Right cardiac atrium (tissue), 5 donors: ENCODE results near the gene TEX53. TPM values are rescaled to one million over a fixed set of nuclear protein-coding genes. Genes with fewer than 3 reads are reported as not detected.

Experiments used
- ATAC-seq, 2 donors: fragments of 200-7000 bp; cut with Tn5 transposase; one replicate each; pipeline versions ENCODE4 v1.8.0 to v1.9.1; 2020; ENCODE audit warnings: moderate library complexity in 2 of 2, mild to moderate bottlenecking in 1 of 2
- DNase-seq, 3 donors: peaks; one replicate each; pipeline ENCODE4 v3.0.0-alpha.2; 2020
- H3K27ac ChIP-seq: one replicate; pipeline ENCODE4 v1.5.1; 2013; ENCODE audit warnings: mild to moderate bottlenecking, low read length, control low read depth, moderate library complexity
- H3K27me3 ChIP-seq: one replicate; pipeline ENCODE4 v1.6.1; 2013; ENCODE audit not compliant: control insufficient read depth, insufficient read depth
- H3K4me1 ChIP-seq: one replicate; pipeline ENCODE4 v1.6.1; 2013; ENCODE audit warnings: low read length; ENCODE audit not compliant: control insufficient read depth, insufficient read depth
- H3K4me3 ChIP-seq: one replicate; pipeline ENCODE4 v1.5.1; 2013; ENCODE audit warnings: low read length, control low read depth
- H3K9me3 ChIP-seq: one replicate; pipeline ENCODE4 v1.6.1; 2013; ENCODE audit warnings: low read length; ENCODE audit not compliant: control insufficient read depth
- WGBS: extraction: QIAGEN DNeasy Blood & Tissue Kit; methylation state at CpG from one replicate; pipeline ENCODE4 v1.1.7; 2013; 5-methylcytosine and 5-hydroxymethylcytosine counted together
- intact Hi-C, 4 donors: fragments of 100-400 bp; cut with DNase I; formaldehyde crosslinking; loops; one replicate each; pipeline versions ENCODE4 v1.11.0 to v1.14.0; 2022 to 2023
- polyA plus RNA-seq: library from polyadenylated mRNA; stranded (reverse); fragments of 200-250 nt; gene quantifications from one replicate; pipeline ENCODE4 v1.2.3, GENCODE V29; 2013
- total RNA-seq, 4 donors: library from RNA; stranded (reverse); fragmentation: NEBNext Ultra II Directional; extraction: Animal tissue kit (Norgen Biotek cat#: 25700); gene quantifications; one replicate each; pipeline ENCODE4 v1.2.1, GENCODE V29; 2021
- donor health status: healthy with polysubstance abuse.
- donor health status: DM: no; HTN: yes; CAD: no.
- donor health status: DM: no; HTN: no; CAD: no.
- donor health status: DM: no; HTN: yes; CAD: no; lungs with severe emphysema.
- donor health status: DM: yes; HTN: yes; CAD: no.

TEX53 gene
- total and polyA plus RNA-seq, 5 donors = not detected

GRCh38 chr9:114664181-114664580 is 6.6 kb upstream of the TEX53 start:
- ATAC-seq (no peak), DNase-seq (no peak)
- peaks cover 2% of the 10 kb centered on the region for H3K27me3 ChIP-seq
- intact Hi-C loops = loop anchor here in 2 of 4 donors (10.0 kb wide), 1 partner anchor 351 kb away; no protein-coding TSS in a partner anchor
- WGBS = 68% methylated on average over 3 of the region's 3 CpGs
- no peaks in the 10 kb centered on the region for H3K9me3 ChIP-seq
- H3K27ac ChIP-seq = no peak overlapping the region
- H3K4me3 ChIP-seq = no peak overlapping the region
- H3K4me1 ChIP-seq = no peaks in the 10 kb centered on the region

GRCh38 chr9:114662081-114662989 is 4.7 kb upstream of the TEX53 start:
- Histone ChIP-seq H3K4me3 (no peak overlapping the region), H3K4me1 (no peaks in the 10 kb centered on the region), H3K27ac (no peak overlapping the region), H3K27me3 (no peaks in the 10 kb centered on the region), H3K9me3 (no peaks in the 10 kb centered on the region)
- 34% methylated on average over 10 of the region's 10 CpGs for WGBS
- ATAC-seq (peak; percentile 75 to 76), DNase-seq (peak in 2 of 3 donors; percentile 19 to 53)
- intact Hi-C loops = loop anchor here in 2 of 4 donors (10.0 kb wide), 1 partner anchor 352 kb away; no protein-coding TSS in a partner anchor

GRCh38 chr9:114656301-114656700 is 1.3 kb downstream of the TEX53 start:
- DNase-seq = no peak
- no peak for ATAC-seq
- WGBS = 79% methylated on average over 12 of the region's 12 CpGs
- Histone ChIP-seq H3K27ac (no peak overlapping the region), H3K27me3 (no peaks in the 10 kb centered on the region), H3K4me3 (no peak overlapping the region), H3K9me3 (no peaks in the 10 kb centered on the region), H3K4me1 (no peaks in the 10 kb centered on the region)
- intact Hi-C loops = loop anchor here in 2 of 4 donors (10.0 kb wide), 2 partner anchors 172 to 252 kb away; no protein-coding TSS in a partner anchor

- Histone ChIP-seq H3K4me1 (no peaks in the 10 kb centered on the region), H3K4me3 (no peak overlapping the region), H3K9me3 (no peaks in the 10 kb centered on the region), H3K27me3 (no peaks in the 10 kb centered on the region), H3K27ac (no peak overlapping the region)
- 79% methylated on average over 8 of the region's 8 CpGs for WGBS
- intact Hi-C loops = loop anchor here in 2 of 4 donors (10.0 kb wide), 2 partner anchors 171 to 251 kb away; no protein-coding TSS in a partner anchor
- no peak for ATAC-seq
- DNase-seq = no peak
These were observed 1.9 kb downstream of the TEX53 start for GRCh38 chr9:114655689-114656088.

GRCh38 chr9:114653556-114654159 is 3.9 kb downstream of the TEX53 start:
- no peaks in the 10 kb centered on the region for H3K9me3 ChIP-seq
- ATAC-seq = peak; percentile 65 to 84
- no peaks in the 10 kb centered on the region for H3K4me1 ChIP-seq
- DNase-seq = peak in 2 of 3 donors; percentile 61 to 74
- H3K4me3 ChIP-seq = no peak overlapping the region
- no peak overlapping the region for H3K27ac ChIP-seq
- H3K27me3 ChIP-seq = no peaks in the 10 kb centered on the region
- intact Hi-C loops = loop anchor here (5.0 to 10.0 kb wide), 4 partner anchors 166 to 249 kb away; no protein-coding TSS in a partner anchor
- 36% methylated on average over 6 of the region's 6 CpGs for WGBS

- WGBS = 78% methylated on average over 2 of the region's 2 CpGs
- no peak for ATAC-seq
- intact Hi-C loops = loop anchor here (5.0 to 10.0 kb wide), 4 partner anchors 166 to 248 kb away; no protein-coding TSS in a partner anchor
- no peaks in the 10 kb centered on the region for H3K9me3 ChIP-seq
- no peaks in the 10 kb centered on the region for H3K4me1 ChIP-seq
- H3K27ac ChIP-seq = no peak overlapping the region
- no peak for DNase-seq
- no peaks in the 10 kb centered on the region for H3K27me3 ChIP-seq
- H3K4me3 ChIP-seq = no peak overlapping the region
These were observed 4.6 kb downstream of the TEX53 start for GRCh38 chr9:114652776-114653555.

- DNase-seq = no peak
- no peak for ATAC-seq
- intact Hi-C loops = no loop called here
- Histone ChIP-seq H3K4me3 (no peak overlapping the region), H3K27ac (no peak overlapping the region), H3K4me1 (no peaks in the 10 kb centered on the region), H3K9me3 (no peaks in the 10 kb centered on the region), H3K27me3 (no peaks in the 10 kb centered on the region)
- 91% methylated on average over 5 of the region's 5 CpGs for WGBS
These were observed 13.7 kb downstream of the TEX53 start for GRCh38 chr9:114643896-114644295.

GRCh38 chr9:114643001-114643400 is 14.6 kb downstream of the TEX53 start:
- DNase-seq = no peak
- Histone ChIP-seq H3K4me3 (no peak overlapping the region), H3K9me3 (no peaks in the 10 kb centered on the region), H3K27me3 (no peaks in the 10 kb centered on the region), H3K4me1 (no peaks in the 10 kb centered on the region), H3K27ac (no peak overlapping the region)
- intact Hi-C loops = no loop called here
- ATAC-seq = no peak
- WGBS = 82% methylated on average over 8 of the region's 8 CpGs

GRCh38 chr9:114641967-114642366 is 15.6 kb downstream of the TEX53 start:
- H3K4me1 ChIP-seq = no peaks in the 10 kb centered on the region
- H3K27ac ChIP-seq = no peak overlapping the region
- intact Hi-C loops = no loop called here
- no peak for DNase-seq
- no peaks in the 10 kb centered on the region for H3K27me3 ChIP-seq
- no peak overlapping the region for H3K4me3 ChIP-seq
- WGBS = 68% methylated on average over 1 of the region's 1 CpG
- no peak for ATAC-seq
- H3K9me3 ChIP-seq = no peaks in the 10 kb centered on the region

- 91% methylated on average over 8 of the region's 8 CpGs for WGBS
- DNase-seq = no peak
- intact Hi-C loops = no loop called here
These were observed 19.2 kb downstream of the TEX53 start for GRCh38 chr9:114638404-114638803.

More at GRCh38 chr9:114638404-114638803, 19.2 kb downstream of the TEX53 start:
- Histone ChIP-seq H3K4me3 (no peak overlapping the region), H3K9me3 (no peaks in the 10 kb centered on the region), H3K27me3 (no peaks in the 10 kb centered on the region), H3K27ac (no peak overlapping the region), H3K4me1 (no peaks in the 10 kb centered on the region)
- no peak for ATAC-seq
